K562 (cell line): ENCODE measurements around the gene CABP4. TPM values are rescaled to one million over a fixed set of nuclear protein-coding genes. Genes with fewer than 3 reads are reported as not detected.

Experiments
- CTBP1 ChIP-seq: fragments of 450-650 bp; IDR thresholded peaks from 2 replicates; pipeline ENCODE4 v1.6.1; 2016; ENCODE audit warnings: borderline replicate concordance
- NFRKB ChIP-seq: fragments of 450-650 bp; IDR thresholded peaks from 2 replicates; pipeline ENCODE4 v1.6.1; 2016; ENCODE audit warnings: low read depth
- NR2C1 ChIP-seq, 2 experiments: fragments of 450-650 bp; IDR thresholded peaks; 2 replicates each; pipeline ENCODE4 v1.6.1; 2017; ENCODE audit warnings: mild to moderate bottlenecking in 2 of 2, antibody characterized with exemption in 1 of 2, inconsistent platforms in 1 of 2, missing compliant biosample characterization in 1 of 2, missing genetic modification characterization in 1 of 2
- TRIM24 ChIP-seq, 2 experiments: fragments of 450-650 bp; IDR thresholded peaks; 2 replicates each; pipeline ENCODE4 v1.6.1; 2016
- polyA plus RNA-seq, 8 experiments: library from polyadenylated mRNA; depleted of rRNA in 4 of 8; stranded (reverse) in 5 of 8; unstranded in 3 of 8; fragments of >200 nt; fragmentation: Nextera tagmentation in 2 of 8; fragmentation: Illumina TruSeq in 1 of 8; extraction: Ambion mirVana in 2 of 8; extraction: Trizol in 1 of 8; gene quantifications; 2 replicates each; pipeline versions ENCODE4 v1.2.1 to v1.2.3, GENCODE V29; 2011 to 2014; ENCODE audit warnings: inconsistent platforms in 1 of 8, missing spikeins in 1 of 8
- total RNA-seq, 7 experiments: library from RNA; depleted of rRNA in 6 of 7; stranded (reverse); fragments of >200 nt in 6 of 7; fragmentation: Illumina TruSeq in 2 of 7; extraction: Trizol in 2 of 7; gene quantifications; 2 replicates each; pipeline versions ENCODE4 v1.2.1 to v1.2.3, GENCODE V29; 2011 to 2021; ENCODE audit warnings: low replicate concordance in 1 of 7
- TF ChIP-seq, protein P1 (sequence below): fragments of 450-650 bp; IDR thresholded peaks from 2 replicates; pipeline ENCODE4 v1.6.1; 2016; ENCODE audit warnings: mild to moderate bottlenecking, moderate library complexity
- TF ChIP-seq, protein P2 (sequence below): fragments of 450-650 bp; IDR thresholded peaks from 2 replicates; pipeline ENCODE4 v1.6.1; 2018; ENCODE audit not compliant: partially characterized antibody
- TF ChIP-seq, protein P3 (sequence below): fragments of 450-650 bp; IDR thresholded peaks from 2 replicates; pipeline ENCODE4 v1.6.1; 2017; ENCODE audit warnings: antibody characterized with exemption
- TF ChIP-seq, protein P4 (sequence below): sonication (generic); IDR thresholded peaks from 2 replicates; pipeline ENCODE4 v1.6.1; 2016

Gene CABP4
- total and polyA plus RNA-seq, 9 of the 15 experiments (the other 6 are each of a cell fraction or from before 2014, with no cell fraction given): 0.11 TPM; not detected in 8

DNA sequence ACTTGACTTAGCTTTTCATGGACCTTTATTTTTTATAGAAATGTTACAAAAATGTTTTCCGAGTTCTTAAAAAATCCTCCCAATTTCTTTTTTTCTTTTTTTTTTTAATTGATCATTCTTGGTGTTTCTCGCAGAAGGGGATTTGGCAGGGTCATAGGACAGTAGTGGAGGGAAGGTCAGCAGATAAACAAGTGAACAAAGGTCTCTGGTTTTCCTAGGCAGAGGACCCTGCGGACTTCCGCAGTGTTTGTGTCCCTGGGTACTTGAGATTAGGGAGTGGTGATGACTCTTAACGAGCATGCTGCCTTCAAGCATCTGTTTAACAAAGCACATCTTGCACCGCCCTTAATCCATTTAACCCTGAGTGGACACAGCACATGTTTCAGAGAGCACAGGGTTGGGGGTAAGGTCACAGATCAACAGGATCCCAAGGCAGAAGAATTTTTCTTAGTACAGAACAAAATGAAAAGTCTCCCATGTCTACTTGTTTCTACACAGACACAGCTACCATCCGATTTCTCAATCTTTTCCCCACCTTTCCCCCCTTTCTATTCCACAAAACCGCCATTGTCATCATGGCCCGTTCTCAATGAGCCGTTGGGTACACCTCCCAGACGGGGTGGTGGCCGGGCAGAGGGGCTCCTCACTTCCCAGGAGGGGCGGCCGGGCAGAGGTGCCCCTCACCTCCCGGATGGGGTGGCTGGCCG is 22.3 kb downstream of the CABP4 start (continued):
- TF ChIP-seq, protein P1, sequence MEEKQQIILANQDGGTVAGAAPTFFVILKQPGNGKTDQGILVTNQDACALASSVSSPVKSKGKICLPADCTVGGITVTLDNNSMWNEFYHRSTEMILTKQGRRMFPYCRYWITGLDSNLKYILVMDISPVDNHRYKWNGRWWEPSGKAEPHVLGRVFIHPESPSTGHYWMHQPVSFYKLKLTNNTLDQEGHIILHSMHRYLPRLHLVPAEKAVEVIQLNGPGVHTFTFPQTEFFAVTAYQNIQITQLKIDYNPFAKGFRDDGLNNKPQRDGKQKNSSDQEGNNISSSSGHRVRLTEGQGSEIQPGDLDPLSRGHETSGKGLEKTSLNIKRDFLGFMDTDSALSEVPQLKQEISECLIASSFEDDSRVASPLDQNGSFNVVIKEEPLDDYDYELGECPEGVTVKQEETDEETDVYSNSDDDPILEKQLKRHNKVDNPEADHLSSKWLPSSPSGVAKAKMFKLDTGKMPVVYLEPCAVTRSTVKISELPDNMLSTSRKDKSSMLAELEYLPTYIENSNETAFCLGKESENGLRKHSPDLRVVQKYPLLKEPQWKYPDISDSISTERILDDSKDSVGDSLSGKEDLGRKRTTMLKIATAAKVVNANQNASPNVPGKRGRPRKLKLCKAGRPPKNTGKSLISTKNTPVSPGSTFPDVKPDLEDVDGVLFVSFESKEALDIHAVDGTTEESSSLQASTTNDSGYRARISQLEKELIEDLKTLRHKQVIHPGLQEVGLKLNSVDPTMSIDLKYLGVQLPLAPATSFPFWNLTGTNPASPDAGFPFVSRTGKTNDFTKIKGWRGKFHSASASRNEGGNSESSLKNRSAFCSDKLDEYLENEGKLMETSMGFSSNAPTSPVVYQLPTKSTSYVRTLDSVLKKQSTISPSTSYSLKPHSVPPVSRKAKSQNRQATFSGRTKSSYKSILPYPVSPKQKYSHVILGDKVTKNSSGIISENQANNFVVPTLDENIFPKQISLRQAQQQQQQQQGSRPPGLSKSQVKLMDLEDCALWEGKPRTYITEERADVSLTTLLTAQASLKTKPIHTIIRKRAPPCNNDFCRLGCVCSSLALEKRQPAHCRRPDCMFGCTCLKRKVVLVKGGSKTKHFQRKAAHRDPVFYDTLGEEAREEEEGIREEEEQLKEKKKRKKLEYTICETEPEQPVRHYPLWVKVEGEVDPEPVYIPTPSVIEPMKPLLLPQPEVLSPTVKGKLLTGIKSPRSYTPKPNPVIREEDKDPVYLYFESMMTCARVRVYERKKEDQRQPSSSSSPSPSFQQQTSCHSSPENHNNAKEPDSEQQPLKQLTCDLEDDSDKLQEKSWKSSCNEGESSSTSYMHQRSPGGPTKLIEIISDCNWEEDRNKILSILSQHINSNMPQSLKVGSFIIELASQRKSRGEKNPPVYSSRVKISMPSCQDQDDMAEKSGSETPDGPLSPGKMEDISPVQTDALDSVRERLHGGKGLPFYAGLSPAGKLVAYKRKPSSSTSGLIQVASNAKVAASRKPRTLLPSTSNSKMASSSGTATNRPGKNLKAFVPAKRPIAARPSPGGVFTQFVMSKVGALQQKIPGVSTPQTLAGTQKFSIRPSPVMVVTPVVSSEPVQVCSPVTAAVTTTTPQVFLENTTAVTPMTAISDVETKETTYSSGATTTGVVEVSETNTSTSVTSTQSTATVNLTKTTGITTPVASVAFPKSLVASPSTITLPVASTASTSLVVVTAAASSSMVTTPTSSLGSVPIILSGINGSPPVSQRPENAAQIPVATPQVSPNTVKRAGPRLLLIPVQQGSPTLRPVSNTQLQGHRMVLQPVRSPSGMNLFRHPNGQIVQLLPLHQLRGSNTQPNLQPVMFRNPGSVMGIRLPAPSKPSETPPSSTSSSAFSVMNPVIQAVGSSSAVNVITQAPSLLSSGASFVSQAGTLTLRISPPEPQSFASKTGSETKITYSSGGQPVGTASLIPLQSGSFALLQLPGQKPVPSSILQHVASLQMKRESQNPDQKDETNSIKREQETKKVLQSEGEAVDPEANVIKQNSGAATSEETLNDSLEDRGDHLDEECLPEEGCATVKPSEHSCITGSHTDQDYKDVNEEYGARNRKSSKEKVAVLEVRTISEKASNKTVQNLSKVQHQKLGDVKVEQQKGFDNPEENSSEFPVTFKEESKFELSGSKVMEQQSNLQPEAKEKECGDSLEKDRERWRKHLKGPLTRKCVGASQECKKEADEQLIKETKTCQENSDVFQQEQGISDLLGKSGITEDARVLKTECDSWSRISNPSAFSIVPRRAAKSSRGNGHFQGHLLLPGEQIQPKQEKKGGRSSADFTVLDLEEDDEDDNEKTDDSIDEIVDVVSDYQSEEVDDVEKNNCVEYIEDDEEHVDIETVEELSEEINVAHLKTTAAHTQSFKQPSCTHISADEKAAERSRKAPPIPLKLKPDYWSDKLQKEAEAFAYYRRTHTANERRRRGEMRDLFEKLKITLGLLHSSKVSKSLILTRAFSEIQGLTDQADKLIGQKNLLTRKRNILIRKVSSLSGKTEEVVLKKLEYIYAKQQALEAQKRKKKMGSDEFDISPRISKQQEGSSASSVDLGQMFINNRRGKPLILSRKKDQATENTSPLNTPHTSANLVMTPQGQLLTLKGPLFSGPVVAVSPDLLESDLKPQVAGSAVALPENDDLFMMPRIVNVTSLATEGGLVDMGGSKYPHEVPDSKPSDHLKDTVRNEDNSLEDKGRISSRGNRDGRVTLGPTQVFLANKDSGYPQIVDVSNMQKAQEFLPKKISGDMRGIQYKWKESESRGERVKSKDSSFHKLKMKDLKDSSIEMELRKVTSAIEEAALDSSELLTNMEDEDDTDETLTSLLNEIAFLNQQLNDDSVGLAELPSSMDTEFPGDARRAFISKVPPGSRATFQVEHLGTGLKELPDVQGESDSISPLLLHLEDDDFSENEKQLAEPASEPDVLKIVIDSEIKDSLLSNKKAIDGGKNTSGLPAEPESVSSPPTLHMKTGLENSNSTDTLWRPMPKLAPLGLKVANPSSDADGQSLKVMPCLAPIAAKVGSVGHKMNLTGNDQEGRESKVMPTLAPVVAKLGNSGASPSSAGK: peak; percentile 61; the same call in 1 of the 2 replicates
- TF ChIP-seq NR2C1 (IDR thresholded peaks at IDR 0.05) (peak; percentile 68), NR2C1 (tag; IDR thresholded peaks at IDR 0.05) (0 out of 2 replicates have a peak, but pooled peaks have one; percentile 25), CTBP1 (0 out of 2 replicates have a peak, but pooled peaks have one; percentile 20), NFRKB (peak; percentile 72; the same call in 1 of the 2 replicates), TRIM24 (IDR thresholded peaks at IDR 0.05) (peak in 1 of 2 experiments; percentile 45; a peak in 1 of 4 replicates)
- TF ChIP-seq, protein P2, sequence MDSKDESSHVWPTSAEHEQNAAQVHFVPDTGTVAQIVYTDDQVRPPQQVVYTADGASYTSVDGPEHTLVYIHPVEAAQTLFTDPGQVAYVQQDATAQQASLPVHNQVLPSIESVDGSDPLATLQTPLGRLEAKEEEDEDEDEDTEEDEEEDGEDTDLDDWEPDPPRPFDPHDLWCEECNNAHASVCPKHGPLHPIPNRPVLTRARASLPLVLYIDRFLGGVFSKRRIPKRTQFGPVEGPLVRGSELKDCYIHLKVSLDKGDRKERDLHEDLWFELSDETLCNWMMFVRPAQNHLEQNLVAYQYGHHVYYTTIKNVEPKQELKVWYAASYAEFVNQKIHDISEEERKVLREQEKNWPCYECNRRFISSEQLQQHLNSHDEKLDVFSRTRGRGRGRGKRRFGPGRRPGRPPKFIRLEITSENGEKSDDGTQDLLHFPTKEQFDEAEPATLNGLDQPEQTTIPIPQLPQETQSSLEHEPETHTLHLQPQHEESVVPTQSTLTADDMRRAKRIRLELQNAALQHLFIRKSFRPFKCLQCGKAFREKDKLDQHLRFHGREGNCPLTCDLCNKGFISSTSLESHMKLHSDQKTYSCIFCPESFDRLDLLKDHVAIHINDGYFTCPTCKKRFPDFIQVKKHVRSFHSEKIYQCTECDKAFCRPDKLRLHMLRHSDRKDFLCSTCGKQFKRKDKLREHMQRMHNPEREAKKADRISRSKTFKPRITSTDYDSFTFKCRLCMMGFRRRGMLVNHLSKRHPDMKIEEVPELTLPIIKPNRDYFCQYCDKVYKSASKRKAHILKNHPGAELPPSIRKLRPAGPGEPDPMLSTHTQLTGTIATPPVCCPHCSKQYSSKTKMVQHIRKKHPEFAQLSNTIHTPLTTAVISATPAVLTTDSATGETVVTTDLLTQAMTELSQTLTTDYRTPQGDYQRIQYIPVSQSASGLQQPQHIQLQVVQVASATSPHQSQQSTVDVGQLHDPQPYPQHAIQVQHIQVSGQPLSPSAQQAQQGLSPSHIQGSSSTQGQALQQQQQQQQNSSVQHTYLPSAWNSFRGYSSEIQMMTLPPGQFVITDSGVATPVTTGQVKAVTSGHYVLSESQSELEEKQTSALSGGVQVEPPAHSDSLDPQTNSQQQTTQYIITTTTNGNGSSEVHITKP: peak; percentile 52
- TF ChIP-seq, protein P3, sequence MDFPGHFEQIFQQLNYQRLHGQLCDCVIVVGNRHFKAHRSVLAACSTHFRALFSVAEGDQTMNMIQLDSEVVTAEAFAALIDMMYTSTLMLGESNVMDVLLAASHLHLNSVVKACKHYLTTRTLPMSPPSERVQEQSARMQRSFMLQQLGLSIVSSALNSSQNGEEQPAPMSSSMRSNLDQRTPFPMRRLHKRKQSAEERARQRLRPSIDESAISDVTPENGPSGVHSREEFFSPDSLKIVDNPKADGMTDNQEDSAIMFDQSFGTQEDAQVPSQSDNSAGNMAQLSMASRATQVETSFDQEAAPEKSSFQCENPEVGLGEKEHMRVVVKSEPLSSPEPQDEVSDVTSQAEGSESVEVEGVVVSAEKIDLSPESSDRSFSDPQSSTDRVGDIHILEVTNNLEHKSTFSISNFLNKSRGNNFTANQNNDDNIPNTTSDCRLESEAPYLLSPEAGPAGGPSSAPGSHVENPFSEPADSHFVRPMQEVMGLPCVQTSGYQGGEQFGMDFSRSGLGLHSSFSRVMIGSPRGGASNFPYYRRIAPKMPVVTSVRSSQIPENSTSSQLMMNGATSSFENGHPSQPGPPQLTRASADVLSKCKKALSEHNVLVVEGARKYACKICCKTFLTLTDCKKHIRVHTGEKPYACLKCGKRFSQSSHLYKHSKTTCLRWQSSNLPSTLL: peak; percentile 69; the same call in 1 of the 2 replicates
- TF ChIP-seq, protein P4, sequence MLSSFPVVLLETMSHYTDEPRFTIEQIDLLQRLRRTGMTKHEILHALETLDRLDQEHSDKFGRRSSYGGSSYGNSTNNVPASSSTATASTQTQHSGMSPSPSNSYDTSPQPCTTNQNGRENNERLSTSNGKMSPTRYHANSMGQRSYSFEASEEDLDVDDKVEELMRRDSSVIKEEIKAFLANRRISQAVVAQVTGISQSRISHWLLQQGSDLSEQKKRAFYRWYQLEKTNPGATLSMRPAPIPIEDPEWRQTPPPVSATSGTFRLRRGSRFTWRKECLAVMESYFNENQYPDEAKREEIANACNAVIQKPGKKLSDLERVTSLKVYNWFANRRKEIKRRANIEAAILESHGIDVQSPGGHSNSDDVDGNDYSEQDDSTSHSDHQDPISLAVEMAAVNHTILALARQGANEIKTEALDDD: peak; percentile 47; the same call in 1 of the 2 replicates
